ENCODE results near the gene FANCD2. TPM values are rescaled to one million over a fixed set of nuclear protein-coding genes. Genes with fewer than 3 reads are reported as not detected.

FANCD2 gene
- 3.2 and 6.2 TPM in 2 replicates for total RNA-seq

GRCh38 chr3:10026084-10026890 is at the start of gene FANCD2:
Gene FANCD2, plus strand, starts transcription at chr3:10026437. Its CDS starts 2,221 bp downstream, at chr3:10028658.
- Histone ChIP-seq H3K27ac (ENCODE audit: low read depth, low read length) (peak within 1 kb of the TSS; percentile 89), H4K20me1 (ENCODE audit: insufficient read depth, low read length) (no peaks in the 10 kb centered on the region), H3K4me3 (ENCODE audit: insufficient read depth, low read length) (peak within 1 kb of the TSS; percentile 91), H3K27me3 (ENCODE audit: insufficient read depth, low read length) (no peaks in the 10 kb centered on the region), H3K4me1 (ENCODE audit: insufficient read depth, low read length) (peaks cover 33% of the 10 kb centered on the region), H2AFZ (ENCODE audit: low read length) (peak within 1 kb of the TSS; percentile 92), H3K79me2 (ENCODE audit: insufficient read depth, low read length) (peaks cover 32% of the 10 kb centered on the region), H3K36me3 (ENCODE audit: insufficient read depth, low read length) (peaks cover 20% of the 10 kb centered on the region), H3K4me2 (ENCODE audit: insufficient read depth, low read length) (peak within 1 kb of the TSS; percentile 97), H3K9me3 (ENCODE audit: low read depth, low read length) (no peaks in the 10 kb centered on the region)
- no peak for TF ChIP-seq CTCF (IDR thresholded peaks at IDR 0.05; ENCODE audit: extremely low read depth, low read depth, low read length)
- peak; percentile 93 for DNase-seq (ENCODE audit: insufficient read length, low spot score, missing footprints)

GRCh38 chr3:9976721-9977709 is 49.2 kb upstream of the FANCD2 start:
- H3K4me3 ChIP-seq (ENCODE audit: insufficient read depth, low read length): no peak overlapping the region
- peaks cover 20% of the 10 kb centered on the region for H3K4me1 ChIP-seq (ENCODE audit: insufficient read depth, low read length)
- H3K27ac ChIP-seq (ENCODE audit: low read depth, low read length): peak overlapping the region; percentile 85
- peaks cover 40% of the 10 kb centered on the region for H3K36me3 ChIP-seq (ENCODE audit: insufficient read depth, low read length)
- TF ChIP-seq CTCF (IDR thresholded peaks at IDR 0.05; ENCODE audit: extremely low read depth, low read depth, low read length): no peak
- H3K4me2 ChIP-seq (ENCODE audit: insufficient read depth, low read length): peak overlapping the region; percentile 49
- peaks cover 27% of the 10 kb centered on the region for H3K79me2 ChIP-seq (ENCODE audit: insufficient read depth, low read length)
- no peaks in the 10 kb centered on the region for H3K9me3 ChIP-seq (ENCODE audit: low read depth, low read length)
- H4K20me1 ChIP-seq (ENCODE audit: insufficient read depth, low read length): no peaks in the 10 kb centered on the region
- no peaks in the 10 kb centered on the region for H3K27me3 ChIP-seq (ENCODE audit: insufficient read depth, low read length)
- H2AFZ ChIP-seq (ENCODE audit: low read length): no peak overlapping the region
- DNase-seq (ENCODE audit: insufficient read length, low spot score, missing footprints): peak; percentile 93

- H3K9me3 ChIP-seq (ENCODE audit: low read depth, low read length): no peaks in the 10 kb centered on the region
- peaks cover 20% of the 10 kb centered on the region for H3K4me1 ChIP-seq (ENCODE audit: insufficient read depth, low read length)
- H3K4me2 ChIP-seq (ENCODE audit: insufficient read depth, low read length): no peak overlapping the region
- peaks cover 41% of the 10 kb centered on the region for H3K79me2 ChIP-seq (ENCODE audit: insufficient read depth, low read length)
- H4K20me1 ChIP-seq (ENCODE audit: insufficient read depth, low read length): peaks cover 4% of the 10 kb centered on the region
- H3K4me3 ChIP-seq (ENCODE audit: insufficient read depth, low read length): no peak overlapping the region
- DNase-seq (ENCODE audit: insufficient read length, low spot score, missing footprints): no peak
- H3K36me3 ChIP-seq (ENCODE audit: insufficient read depth, low read length): peaks cover 24% of the 10 kb centered on the region
- no peaks in the 10 kb centered on the region for H3K27me3 ChIP-seq (ENCODE audit: insufficient read depth, low read length)
- no peak overlapping the region for H2AFZ ChIP-seq (ENCODE audit: low read length)
- no peak overlapping the region for H3K27ac ChIP-seq (ENCODE audit: low read depth, low read length)
- TF ChIP-seq CTCF (IDR thresholded peaks at IDR 0.05; ENCODE audit: extremely low read depth, low read depth, low read length): no peak
Measured at GRCh38 chr3:9978710-9979305, 47.4 kb upstream of the FANCD2 start.
